ENCODE measurements around the gene SUMF1.

Gene SUMF1

GRCh38 chr3:4466741-4467521 is at the start of gene SUMF1:
SUMF1 (minus strand) TSS chr3:4467269; CDS start chr3:4467245, 24 bp downstream.
- peak; percentile 76 for DNase-seq

GRCh38 chr3:4515916-4516579 is 49.0 kb upstream of the SUMF1 start:
- DNase-seq, result no peak

GRCh38 chr3:4514916-4515315 is 47.8 kb upstream of the SUMF1 start:
- DNase-seq, result no peak

GRCh38 chr3:4514321-4514720 is 47.3 kb upstream of the SUMF1 start:
- DNase-seq, result no peak

GRCh38 chr3:4512895-4513616 is 46.0 kb upstream of the SUMF1 start:
- no peak for DNase-seq

- no peak for DNase-seq
These were observed 44.6 kb upstream of the SUMF1 start for GRCh38 chr3:4511491-4512262.

GRCh38 chr3:4509983-4510755 is 43.1 kb upstream of the SUMF1 start:
- no peak for DNase-seq

GRCh38 chr3:4509043-4509442 is 42.0 kb upstream of the SUMF1 start:
- no peak for DNase-seq

GRCh38 chr3:4508048-4508981 is 41.2 kb upstream of the SUMF1 start:
- DNase-seq, result no peak

- no peak for DNase-seq
These were observed 40.0 kb upstream of the SUMF1 start for GRCh38 chr3:4507024-4507596.

GRCh38 chr3:4506559-4507023 is 39.5 kb upstream of the SUMF1 start:
- no peak for DNase-seq

- DNase-seq, result no peak
These were observed 38.9 kb upstream of the SUMF1 start for GRCh38 chr3:4505688-4506558.

GRCh38 chr3:4504340-4505261 is 37.5 kb upstream of the SUMF1 start:
- DNase-seq, result peak; percentile 68

- DNase-seq, result no peak
These were observed 36.0 kb upstream of the SUMF1 start for GRCh38 chr3:4503050-4503449.

- DNase-seq, result no peak
These were observed 34.9 kb upstream of the SUMF1 start for GRCh38 chr3:4501927-4502326.

GRCh38 chr3:4501437-4501836 is 34.4 kb upstream of the SUMF1 start:
- no peak for DNase-seq

GRCh38 chr3:4498446-4498845 is 31.4 kb upstream of the SUMF1 start:
- no peak for DNase-seq

GRCh38 chr3:4497843-4498324 is 30.8 kb upstream of the SUMF1 start:
- no peak for DNase-seq
